H1 (cell line): ENCODE data around the gene KBTBD3. TPM values are rescaled to one million over a fixed set of nuclear protein-coding genes. Genes with fewer than 3 reads are reported as not detected.

Experiments used
- ATF2 ChIP-seq: IDR thresholded peaks from 2 replicates; pipeline ENCODE4 v1.6.1; 2012; ENCODE audit warnings: low read length, inconsistent platforms
- polyA plus RNA-seq, 7 experiments: library from polyadenylated mRNA; depleted of rRNA in 3 of 7; stranded (reverse) in 5 of 7; unstranded in 2 of 7; fragments of >200 nt in 5 of 7; fragments of 200-250 nt in 2 of 7; gene quantifications; 1 replicate in 5 of 7; 2 replicates in 1 of 7; 4 replicates in 1 of 7; pipeline versions ENCODE4 v1.2.1 to v1.2.3, GENCODE V29; 2011 to 2013; ENCODE audit warnings: missing spikeins in 2 of 7, mixed read lengths in 2 of 7
- total RNA-seq: library from RNA; stranded (reverse); fragmentation: NEBNext Ultra II Directional; extraction: Animal tissue kit (Norgen Biotek cat#: 25700); gene quantifications from 2 replicates; pipeline ENCODE4 v1.2.1, GENCODE V29; 2021
- TF ChIP-seq, protein P1 (sequence below): IDR thresholded peaks from 2 replicates; pipeline ENCODE4 v1.6.1; 2012; ENCODE audit warnings: inconsistent platforms

The KBTBD3 gene
- total and polyA plus RNA-seq, 2 of the 8 experiments (the other 6 are each of a cell fraction or from before 2014, with no cell fraction given): 1.2 to 6.1 TPM

- TF ChIP-seq, protein P1, sequence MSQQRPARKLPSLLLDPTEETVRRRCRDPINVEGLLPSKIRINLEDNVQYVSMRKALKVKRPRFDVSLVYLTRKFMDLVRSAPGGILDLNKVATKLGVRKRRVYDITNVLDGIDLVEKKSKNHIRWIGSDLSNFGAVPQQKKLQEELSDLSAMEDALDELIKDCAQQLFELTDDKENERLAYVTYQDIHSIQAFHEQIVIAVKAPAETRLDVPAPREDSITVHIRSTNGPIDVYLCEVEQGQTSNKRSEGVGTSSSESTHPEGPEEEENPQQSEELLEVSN: no peak
- no peak for TF ChIP-seq ATF2
- TF ChIP-seq, all 59 proteins: peak for 0
Observed at GRCh38 chr11:106014035-106014434, 63.1 kb downstream of the KBTBD3 start (continued).
